Kidney (tissue), 14 donors: ENCODE measurements around the gene UPB1. TPM values are rescaled to one million over a fixed set of nuclear protein-coding genes. Genes with fewer than 3 reads are reported as not detected.
A peak's percentile ranks its signal among the peaks of the same experiment; 100 is the strongest.

Experiments
- DNase-seq, 5 donors: peaks; one replicate each; pipeline ENCODE4 v3.0.0-alpha.2; 2013 to 2020
- FAIRE-seq: peaks from 2 replicates; lab custom pipeline; 2012; peaks lifted over from hg19 to GRCh38; lab: Jason Lieb, UNC
- H3K27ac ChIP-seq, 2 donors: one replicate each; pipeline ENCODE4 v1.7.0; 2013; ENCODE audit warnings: low read depth in 2 of 2, low read length in 2 of 2, inconsistent platforms in 1 of 2
- H3K27me3 ChIP-seq: one replicate; pipeline ENCODE4 v1.7.1; 2013; ENCODE audit warnings: low read length, inconsistent platforms; ENCODE audit not compliant: control insufficient read depth, insufficient read depth
- H3K36me3 ChIP-seq, 3 donors: one replicate each; pipeline versions ENCODE4 v1.7.0 to v1.7.1; 2013; ENCODE audit warnings: low read length in 3 of 3, control low read depth in 1 of 3, inconsistent platforms in 1 of 3; ENCODE audit not compliant: insufficient read depth in 3 of 3, control insufficient read depth in 2 of 3
- H3K4me1 ChIP-seq, 3 donors: one replicate each; pipeline versions ENCODE4 v1.7.0 to v1.7.1; 2013; ENCODE audit warnings: low read length in 3 of 3, inconsistent platforms in 1 of 3, low read depth in 1 of 3; ENCODE audit not compliant: control insufficient read depth in 2 of 3, insufficient read depth in 2 of 3
- H3K4me3 ChIP-seq, 3 donors: one replicate each; pipeline versions ENCODE4 v1.7.0 to v1.8.1; 2013; ENCODE audit warnings: low read length in 3 of 3, control low read depth in 1 of 3, inconsistent platforms in 1 of 3
- H3K9ac ChIP-seq, 3 donors: one replicate each; pipeline versions ENCODE4 v1.7.0 to v1.7.1; 2013; ENCODE audit warnings: low read length in 3 of 3, control low read depth in 1 of 3, inconsistent platforms in 1 of 3
- H3K9me3 ChIP-seq, 3 donors: one replicate each; pipeline versions ENCODE4 v1.7.0 to v1.7.1; 2013; ENCODE audit warnings: low read length in 3 of 3, control low read depth in 1 of 3, inconsistent platforms in 1 of 3; ENCODE audit not compliant: control insufficient read depth in 2 of 3, insufficient read depth in 1 of 3
- CTCF ChIP-seq: IDR thresholded peaks from 3 replicates; pipeline ENCODE4 v1.5.1; 2012; ENCODE audit warnings: mild to moderate bottlenecking, moderate library complexity, borderline replicate concordance; ENCODE audit not compliant: insufficient read depth; ENCODE audit errors: extremely low read depth
- intact Hi-C: fragments of 100-400 bp; cut with DNase I; formaldehyde crosslinking; loops from one replicate; pipeline ENCODE4 v1.11.1; 2022
- polyA plus RNA-seq: library from polyadenylated mRNA; stranded (reverse); fragments of 350-450 nt; fragmentation: Illumina TruSeq; extraction: RNeasy Lipid Tissue Mini Kit (QIAGEN cat#74804); gene quantifications from one replicate; pipeline ENCODE4 v1.2.3, GENCODE V29; 2014; ENCODE audit warnings: low read depth, low replicate concordance; ENCODE audit not compliant: insufficient read depth
- total RNA-seq: library from RNA; stranded (reverse); fragmentation: NEBNext Ultra II Directional; extraction: Animal tissue kit (Norgen Biotek cat#: 25700); gene quantifications from one replicate; pipeline ENCODE4 v1.2.1, GENCODE V29; 2021
- donor health status: control.
- donor health status: control.
- donor health status: control.
- donor health status: control.
- donor health status: control.
- donor health status: DM: yes; HTN: yes; CAD: no.
- donor health status: Normal renal cell carcinoma (clear cell type).

UPB1 gene
- total and polyA plus RNA-seq, 2 donors from 2014 or later: 1.0 to 64.6 TPM

- Histone ChIP-seq H3K27me3 (no peaks in the 10 kb centered on the region), H3K27ac (peak overlapping the region in 1 of 2 donors; percentile 23), H3K9me3 (no peaks in the 10 kb centered on the region), H3K9ac (no peak overlapping the region), H3K4me1 (no peaks in the 10 kb centered on the region), H3K36me3 (no peaks in the 10 kb centered on the region), H3K4me3 (no peak overlapping the region)
- FAIRE-seq: no peak
- no peak for TF ChIP-seq CTCF
- intact Hi-C loops: no loop called here
- DNase-seq: peak in 2 of 5 donors; percentile 71 to 83
These were observed 44.5 kb upstream of the UPB1 start for GRCh38 chr22:24450610-24451009.

GRCh38 chr22:24451162-24451561 lies 44.0 kb upstream of the UPB1 start:
- Histone ChIP-seq H3K27me3 (no peaks in the 10 kb centered on the region), H3K27ac (peak overlapping the region in 1 of 2 donors; percentile 23), H3K4me1 (peaks cover 0 to 6% (median under 1%) of the 10 kb centered on the region in 3 donors), H3K4me3 (no peak overlapping the region), H3K9me3 (no peaks in the 10 kb centered on the region), H3K9ac (no peak overlapping the region), H3K36me3 (no peaks in the 10 kb centered on the region)
- intact Hi-C loops: no loop called here
- no peak for TF ChIP-seq CTCF
- DNase-seq: no peak
- FAIRE-seq: no peak

- Histone ChIP-seq H3K4me1 (peaks cover 0 to 8% (median 3%) of the 10 kb centered on the region in 3 donors), H3K9ac (no peak overlapping the region), H3K4me3 (no peak overlapping the region), H3K36me3 (no peaks in the 10 kb centered on the region), H3K27ac (no peak overlapping the region), H3K9me3 (no peaks in the 10 kb centered on the region), H3K27me3 (no peaks in the 10 kb centered on the region)
- intact Hi-C loops: no loop called here
- FAIRE-seq (no peak), DNase-seq (no peak)
- TF ChIP-seq CTCF: no peak
These were observed 41.3 kb upstream of the UPB1 start for GRCh38 chr22:24453853-24454252.

- DNase-seq (no peak), FAIRE-seq (no peak)
- Histone ChIP-seq H3K9ac (no peak overlapping the region), H3K9me3 (no peaks in the 10 kb centered on the region), H3K27me3 (no peaks in the 10 kb centered on the region), H3K4me1 (peaks cover 0 to 8% (median 3%) of the 10 kb centered on the region in 3 donors), H3K4me3 (no peak overlapping the region), H3K27ac (peak overlapping the region in 1 of 2 donors; percentile 16), H3K36me3 (no peaks in the 10 kb centered on the region)
- TF ChIP-seq CTCF: no peak
- intact Hi-C loops: no loop called here
These were observed 40.1 kb upstream of the UPB1 start for GRCh38 chr22:24455039-24455438.
